Glomerular visceral epithelial cell (primary cell): Measurements from ENCODE around the gene ACE.

ENCODE experiments used
- DNase-seq: peaks from one replicate; pipeline ENCODE4 v3.0.0-alpha.2; 2016; ENCODE audit errors: extremely low spot score

Gene ACE

DNA sequence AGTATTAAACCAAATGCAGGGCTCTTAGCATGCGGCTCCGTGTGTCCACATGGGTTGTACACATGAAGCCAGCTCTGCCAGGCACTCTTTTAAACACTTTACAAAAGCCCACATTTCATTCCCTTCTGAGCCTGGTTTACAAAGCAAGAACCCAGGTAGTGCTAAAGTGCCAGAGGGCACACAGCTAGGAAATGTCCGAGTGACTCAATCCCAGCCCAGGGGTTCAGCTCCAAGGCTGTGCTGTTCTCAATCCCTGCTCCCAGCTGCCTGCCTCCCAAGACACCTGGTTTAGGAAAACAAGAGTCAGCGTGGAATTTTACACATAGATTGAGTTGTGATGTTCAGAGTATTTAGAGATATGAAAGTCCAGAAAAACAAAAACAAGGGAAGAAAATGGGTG lies 60.1 kb downstream of the ACE start:
- no peak for DNase-seq

DNA sequence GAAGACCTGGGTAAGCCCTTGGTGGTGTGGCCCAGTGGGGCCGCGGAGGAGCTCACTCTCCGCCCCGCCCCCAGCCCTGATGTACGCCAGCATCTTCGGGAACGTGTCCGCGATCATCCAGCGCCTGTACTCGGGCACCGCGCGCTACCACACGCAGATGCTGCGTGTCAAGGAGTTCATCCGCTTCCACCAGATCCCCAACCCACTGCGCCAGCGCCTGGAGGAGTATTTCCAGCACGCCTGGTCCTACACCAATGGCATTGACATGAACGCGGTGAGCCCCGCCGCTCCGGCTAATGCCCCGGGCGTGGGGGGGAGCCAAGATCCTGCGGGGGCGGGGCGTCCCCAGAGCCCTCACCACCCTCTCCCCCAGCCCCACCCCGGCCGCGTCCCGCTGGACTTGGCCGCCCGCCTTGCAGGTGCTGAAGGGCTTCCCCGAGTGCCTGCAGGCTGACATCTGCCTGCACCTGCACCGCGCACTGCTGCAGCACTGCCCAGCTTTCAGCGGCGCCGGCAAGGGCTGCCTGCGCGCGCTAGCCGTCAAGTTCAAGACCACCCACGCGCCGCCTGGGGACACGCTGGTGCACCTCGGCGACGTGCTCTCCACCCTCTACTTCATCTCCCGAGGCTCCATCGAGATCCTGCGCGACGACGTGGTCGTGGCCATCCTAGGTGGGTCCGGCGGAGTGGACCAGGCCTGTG lies 61.3 kb downstream of the ACE start:
- no peak for DNase-seq

DNA sequence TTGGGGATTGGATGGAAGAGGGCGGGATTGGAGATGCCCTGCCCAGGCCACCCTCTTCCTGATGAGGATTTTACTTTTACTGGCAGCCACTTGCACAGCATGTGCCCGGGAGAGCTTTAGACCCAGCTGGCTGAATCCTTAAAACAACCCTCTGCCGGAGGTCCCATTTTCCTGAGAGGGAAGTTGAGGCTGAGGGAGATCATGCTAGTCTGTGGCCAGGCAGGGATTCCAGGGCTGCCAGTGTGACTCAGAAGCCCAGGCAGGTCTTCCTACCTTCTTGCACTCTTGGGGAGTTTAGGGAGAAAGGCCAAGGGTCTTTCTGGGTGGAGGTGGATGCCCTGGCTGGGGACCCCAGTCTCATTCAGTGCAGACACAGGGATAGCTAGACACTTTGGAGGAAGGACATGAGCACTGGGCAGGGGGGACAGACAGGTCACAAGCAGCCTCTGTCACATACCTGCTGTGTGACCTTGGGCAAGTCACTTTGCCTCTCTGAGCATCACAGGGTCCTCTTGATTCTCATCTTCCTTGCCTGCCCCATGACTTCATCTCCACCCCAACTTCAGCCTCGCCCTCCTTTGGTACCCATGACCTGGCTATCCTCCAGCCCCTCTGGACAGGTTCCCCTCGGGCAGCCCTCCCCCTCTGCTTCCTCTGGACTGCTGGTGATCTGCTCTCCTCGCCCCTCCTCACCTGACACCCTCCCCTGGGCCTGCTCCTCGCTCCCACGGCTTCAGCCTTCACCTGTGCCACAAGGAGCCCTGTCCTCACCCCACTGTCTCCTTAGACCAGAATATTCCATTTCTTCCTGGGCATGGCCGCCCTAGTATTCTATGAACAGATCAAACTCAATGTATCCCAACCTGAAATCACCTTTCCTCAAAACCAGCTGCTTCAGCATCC lies 62.1 kb downstream of the ACE start:
- DNase-seq: no peak

DNA sequence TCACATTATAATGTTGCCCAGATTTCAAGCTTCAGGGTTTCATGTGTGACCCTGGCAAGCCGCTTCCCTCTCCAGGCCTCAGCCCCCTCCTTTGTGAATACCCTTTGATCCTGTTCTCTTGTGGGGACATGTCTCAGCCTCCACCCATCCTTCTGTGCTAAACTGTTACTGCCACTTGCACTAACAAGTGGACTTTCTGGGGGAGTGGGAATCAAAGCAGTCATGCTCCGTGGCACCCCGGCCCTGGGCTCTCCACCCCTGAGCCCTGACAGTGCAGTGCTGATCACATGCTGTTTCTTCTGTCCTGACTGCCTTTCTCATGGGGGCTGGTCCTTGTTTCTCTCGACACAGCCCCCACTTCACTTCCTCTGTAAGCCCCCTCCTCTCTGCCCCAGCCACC lies 63.7 kb downstream of the ACE start:
- no peak for DNase-seq

DNA sequence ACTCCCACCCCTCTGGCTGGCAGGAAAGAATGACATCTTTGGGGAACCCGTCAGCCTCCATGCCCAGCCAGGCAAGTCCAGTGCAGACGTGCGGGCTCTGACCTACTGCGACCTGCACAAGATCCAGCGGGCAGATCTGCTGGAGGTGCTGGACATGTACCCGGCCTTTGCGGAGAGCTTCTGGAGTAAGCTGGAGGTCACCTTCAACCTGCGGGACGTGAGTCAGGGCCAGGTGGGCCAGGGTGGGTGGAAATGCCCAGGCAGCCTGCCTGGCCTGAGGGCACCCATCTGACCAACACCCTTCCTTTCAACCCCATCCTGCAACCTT lies 65.3 kb downstream of the ACE start:
- DNase-seq: no peak

GRCh38 chr17:63542942-63543821 lies 66.3 kb downstream of the ACE start:
- DNase-seq: no peak

- DNase-seq: no peak
These were observed 67.1 kb downstream of the ACE start for GRCh38 chr17:63543822-63544420.

- no peak for DNase-seq
These were observed 67.8 kb downstream of the ACE start for GRCh38 chr17:63544467-63545301.

- no peak for DNase-seq
These were observed 69.6 kb downstream of the ACE start for GRCh38 chr17:63546308-63547082.

DNA sequence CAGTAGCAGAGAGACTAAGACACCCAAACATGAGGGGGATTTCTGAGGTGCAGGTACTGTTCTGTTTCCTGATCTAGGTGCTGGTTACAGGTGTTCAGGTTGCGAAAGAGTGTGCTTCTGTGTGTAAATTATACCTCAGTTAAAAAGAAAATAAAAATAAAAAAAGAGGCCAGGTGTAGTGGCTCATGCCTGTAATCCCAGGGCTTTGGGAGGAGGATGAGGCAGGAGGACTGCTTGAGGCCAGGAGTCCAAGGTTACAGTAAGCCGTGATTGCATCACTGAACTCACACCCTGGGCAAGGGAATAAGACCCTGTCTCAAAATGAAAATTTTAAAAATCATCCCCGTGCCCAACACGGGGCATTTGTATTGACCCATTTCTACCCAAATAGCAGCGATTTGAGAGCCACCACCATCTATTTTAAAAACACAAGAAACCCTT lies 70.2 kb downstream of the ACE start:
- no peak for DNase-seq
